Ecto neural progenitor cell (in vitro differentiated cells): ENCODE measurements around the gene SRRD.
"Not testable (repeated sequence)": the region's sequence is repeated elsewhere in the genome, so short reads cannot be mapped to it uniquely, and the experiment has no call there.

ENCODE experiments used
- DNase-seq: peaks from one replicate; pipeline ENCODE4 v3.0.0-alpha.2; 2018; ENCODE audit warnings: low spot score

SRRD gene

GRCh38 chr22:26522012-26522411, 38.3 kb downstream of the SRRD start:
- DNase-seq, result no peak

- DNase-seq, result no peak
Measured at GRCh38 chr22:26522592-26522991, 38.9 kb downstream of the SRRD start.

GRCh38 chr22:26524870-26525269, 41.2 kb downstream of the SRRD start:
- DNase-seq, result no peak

- DNase-seq, result no peak
Measured at GRCh38 chr22:26525946-26526564, 42.4 kb downstream of the SRRD start.

- DNase-seq, result no peak
Measured at GRCh38 chr22:26527167-26527566, 43.5 kb downstream of the SRRD start.

GRCh38 chr22:26527574-26528465, 44.1 kb downstream of the SRRD start:
- no peak for DNase-seq

- not testable (repeated sequence) for DNase-seq
Measured at GRCh38 chr22:26528518-26528917, 44.8 kb downstream of the SRRD start.

GRCh38 chr22:26529345-26529744, 45.7 kb downstream of the SRRD start:
- no peak for DNase-seq

- DNase-seq, result no peak
Measured at GRCh38 chr22:26534171-26534855, 50.6 kb downstream of the SRRD start.

- DNase-seq, result no peak
Measured at GRCh38 chr22:26534874-26535602, 51.4 kb downstream of the SRRD start.

- no peak for DNase-seq
Measured at GRCh38 chr22:26535603-26535908, 51.9 kb downstream of the SRRD start.

GRCh38 chr22:26536056-26536761, 52.5 kb downstream of the SRRD start:
- no peak for DNase-seq

GRCh38 chr22:26536762-26537134, 53.1 kb downstream of the SRRD start:
- DNase-seq, result no peak

GRCh38 chr22:26540119-26540518, 56.4 kb downstream of the SRRD start:
- DNase-seq, result no peak

- DNase-seq, result no peak
Measured at GRCh38 chr22:26541167-26541819, 57.6 kb downstream of the SRRD start.

GRCh38 chr22:26542831-26543230, 59.2 kb downstream of the SRRD start:
- DNase-seq, result no peak
